ENCODE data around the gene DGLUCY. TPM values are rescaled to one million over a fixed set of nuclear protein-coding genes. Genes with fewer than 3 reads are reported as not detected.
"Not testable (repeated sequence)": the region's sequence is repeated elsewhere in the genome, so short reads cannot be mapped to it uniquely, and the experiment has no call there.

The DGLUCY gene
- polyA plus RNA-seq, 3 donors, result 54.9 to 88.4 (median 66.0) TPM

GRCh38 chr14:91082282-91082681 lies 31.6 kb upstream of the DGLUCY start:
- H3K4me3 ChIP-seq (replicated peaks in 1 of 3; ENCODE audit: low read depth in 2 of 3, low read length in 3 of 3), result no peak overlapping the region
- peaks cover 0 to 2% (median 1%) of the 10 kb centered on the region in 3 donors for H3K27me3 Mint-ChIP-seq (ENCODE audit: low read depth in 3 of 3)
- H3K9ac ChIP-seq (ENCODE audit: insufficient read depth, low read length, poor library complexity, severe bottlenecking), result no peak overlapping the region
- no peaks in the 10 kb centered on the region for H3K4me1 Mint-ChIP-seq
- H3K79me2 ChIP-seq (ENCODE audit: insufficient read depth, low read length), result no peaks in the 10 kb centered on the region
- TF ChIP-seq CTCF (IDR thresholded peaks at IDR 0.05), result no peak
- H3K36me3 Mint-ChIP-seq, result peaks cover 0 to 1% of the 10 kb centered on the region in 2 donors
- H3K36me3 ChIP-seq (replicated peaks in 1 of 2; ENCODE audit: control insufficient read depth in 1 of 2, insufficient read depth in 2 of 2, low read length in 2 of 2), result no peaks in the 10 kb centered on the region
- intact Hi-C loops (cut with micrococcal nuclease), result no loop called here
- no peak overlapping the region for H3K27ac ChIP-seq (ENCODE audit: low read depth in 1 of 2, low read length in 2 of 2)
- no peak overlapping the region for H3K4me2 ChIP-seq (replicated peaks; ENCODE audit: extremely low read depth, low read length, poor library complexity, severe bottlenecking)
- DNase-seq, result no peak
- WGBS (ENCODE audit: insufficient coverage), result no CpG with 5 or more reads among the region's 3 CpGs
- H3K9me3 ChIP-seq (replicated peaks in 1 of 2; ENCODE audit: control insufficient read depth in 1 of 2, insufficient read depth in 1 of 2, low read length in 2 of 2), result no peaks in the 10 kb centered on the region
- H4K20me1 ChIP-seq (ENCODE audit: insufficient read depth, low read length), result no peaks in the 10 kb centered on the region
- no peak overlapping the region for H3K27ac Mint-ChIP-seq
- H3K4me3 Mint-ChIP-seq, result no peak overlapping the region
- no peaks in the 10 kb centered on the region for H3K4me1 ChIP-seq (ENCODE audit: control insufficient read depth in 1 of 2, insufficient read depth in 2 of 2, low read length in 2 of 2)
- H2AFZ ChIP-seq (ENCODE audit: insufficient read depth, low read depth, low read length, poor library complexity, severe bottlenecking), result no peak overlapping the region
- no peaks in the 10 kb centered on the region for H3K27me3 ChIP-seq (ENCODE audit: control insufficient read depth in 2 of 2, insufficient read depth in 2 of 2, low read length in 2 of 2)
- H3K9me3 Mint-ChIP-seq, result no peaks in the 10 kb centered on the region

GRCh38 chr14:91084516-91084915 lies 29.4 kb upstream of the DGLUCY start:
- no peak overlapping the region for H3K27ac Mint-ChIP-seq
- peaks cover 2% of the 10 kb centered on the region for H3K4me1 Mint-ChIP-seq
- DNase-seq, result no peak
- Histone ChIP-seq H3K4me3 (replicated peaks in 1 of 3; ENCODE audit: low read depth in 2 of 3, low read length in 3 of 3) (no peak overlapping the region), H3K36me3 (replicated peaks in 1 of 2; ENCODE audit: control insufficient read depth in 1 of 2, insufficient read depth in 2 of 2, low read length in 2 of 2) (no peaks in the 10 kb centered on the region), H4K20me1 (ENCODE audit: insufficient read depth, low read length) (no peaks in the 10 kb centered on the region), H3K9me3 (replicated peaks in 1 of 2; ENCODE audit: control insufficient read depth in 1 of 2, insufficient read depth in 1 of 2, low read length in 2 of 2) (no peaks in the 10 kb centered on the region), H3K9ac (ENCODE audit: insufficient read depth, low read length, poor library complexity, severe bottlenecking) (no peak overlapping the region), H3K27ac (ENCODE audit: low read depth in 1 of 2, low read length in 2 of 2) (no peak overlapping the region), H3K27me3 (ENCODE audit: control insufficient read depth in 2 of 2, insufficient read depth in 2 of 2, low read length in 2 of 2) (no peaks in the 10 kb centered on the region), H3K4me2 (replicated peaks; ENCODE audit: extremely low read depth, low read length, poor library complexity, severe bottlenecking) (no peak overlapping the region), H3K4me1 (ENCODE audit: control insufficient read depth in 1 of 2, insufficient read depth in 2 of 2, low read length in 2 of 2) (no peaks in the 10 kb centered on the region), H3K79me2 (ENCODE audit: insufficient read depth, low read length) (no peaks in the 10 kb centered on the region), H2AFZ (ENCODE audit: insufficient read depth, low read depth, low read length, poor library complexity, severe bottlenecking) (no peak overlapping the region)
- intact Hi-C loops (cut with micrococcal nuclease), result no loop called here
- no peak for TF ChIP-seq CTCF (IDR thresholded peaks at IDR 0.05)
- H3K9me3 Mint-ChIP-seq, result no peaks in the 10 kb centered on the region
- H3K4me3 Mint-ChIP-seq, result no peak overlapping the region
- 88% methylated on average over 2 of the region's 2 CpGs for WGBS (ENCODE audit: insufficient coverage)
- peaks cover 1% of the 10 kb centered on the region in 3 donors for H3K27me3 Mint-ChIP-seq (ENCODE audit: low read depth in 3 of 3)
- H3K36me3 Mint-ChIP-seq, result peaks cover 0 to 1% of the 10 kb centered on the region in 2 donors

- H4K20me1 ChIP-seq (ENCODE audit: insufficient read depth, low read length); H3K4me1 Mint-ChIP-seq; H3K4me1 ChIP-seq (ENCODE audit: control insufficient read depth in 1 of 2, insufficient read depth in 2 of 2, low read length in 2 of 2); H2AFZ ChIP-seq (ENCODE audit: insufficient read depth, low read depth, low read length, poor library complexity, severe bottlenecking); H3K4me3 ChIP-seq (replicated peaks in 1 of 3; ENCODE audit: low read depth in 2 of 3, low read length in 3 of 3); H3K9ac ChIP-seq (ENCODE audit: insufficient read depth, low read length, poor library complexity, severe bottlenecking); DNase-seq; H3K9me3 ChIP-seq (replicated peaks in 1 of 2; ENCODE audit: control insufficient read depth in 1 of 2, insufficient read depth in 1 of 2, low read length in 2 of 2); H3K9me3 Mint-ChIP-seq; H3K27ac ChIP-seq (ENCODE audit: low read depth in 1 of 2, low read length in 2 of 2); intact Hi-C loops (cut with micrococcal nuclease); H3K36me3 ChIP-seq (replicated peaks in 1 of 2; ENCODE audit: control insufficient read depth in 1 of 2, insufficient read depth in 2 of 2, low read length in 2 of 2); H3K4me3 Mint-ChIP-seq; H3K4me2 ChIP-seq (replicated peaks; ENCODE audit: extremely low read depth, low read length, poor library complexity, severe bottlenecking); H3K79me2 ChIP-seq (ENCODE audit: insufficient read depth, low read length); H3K36me3 Mint-ChIP-seq; H3K27me3 ChIP-seq (ENCODE audit: control insufficient read depth in 2 of 2, insufficient read depth in 2 of 2, low read length in 2 of 2); H3K27ac Mint-ChIP-seq: not testable (repeated sequence)
- peaks cover 4 to 11% (median 5%) of the 10 kb centered on the region in 3 donors for H3K27me3 Mint-ChIP-seq (ENCODE audit: low read depth in 3 of 3)
- 79% methylated on average over 4 of the region's 5 CpGs for WGBS (ENCODE audit: insufficient coverage)
Observed at GRCh38 chr14:91087470-91087869, 26.4 kb upstream of the DGLUCY start.
